OCI-LY7 (cell line): ENCODE data around the gene TAS2R41. TPM values are rescaled to one million over a fixed set of nuclear protein-coding genes. Genes with fewer than 3 reads are reported as not detected.
"Not testable (repeated sequence)": the region's sequence is repeated elsewhere in the genome, so short reads cannot be mapped to it uniquely, and the experiment has no call there.

Source experiments
- BruUV-seq: library from RNA; stranded (reverse); fragments of 400-500 nt; replicated peaks from 2 replicates; lab custom pipeline; 2021; lab: Mats Ljungman, UMichigan
- CTCF ChIA-PET: fragments of 300-600 bp; sonication (Branson Sonifier 250); formaldehyde crosslinking; loops from one replicate; lab custom pipeline; 2022; ENCODE audit warnings: antibody characterized with exemption; ENCODE audit not compliant: unreplicated experiment; lab: Charles Lee
- POLR2A ChIA-PET: fragments of 300-600 bp; sonication (Branson Sonifier 250); formaldehyde crosslinking; loops from one replicate; lab custom pipeline; 2022; ENCODE audit warnings: antibody characterized with exemption; lab: Charles Lee
- DNase-seq: peaks from one replicate; pipeline ENCODE4 v3.0.0-alpha.2; 2015; ENCODE audit warnings: low spot score
- H2AFZ ChIP-seq: fragments of 200-600 bp; sonication (generic), shearing (Covaris generic); 2 replicates; pipeline ENCODE4 v1.6.1; 2014; ENCODE audit warnings: mild to moderate bottlenecking, antibody characterized with exemption, low read length, moderate library complexity
- H3K27ac ChIP-seq: fragments of 200-600 bp; sonication (generic); 2 replicates; pipeline ENCODE4 v1.5.1; 2014; ENCODE audit warnings: mixed run types, low read depth, mild to moderate bottlenecking, moderate library complexity, low read length, inconsistent platforms; ENCODE audit not compliant: poor library complexity, severe bottlenecking
- H3K36me3 ChIP-seq: fragments of 200-600 bp; sonication (generic); 2 replicates; pipeline ENCODE4 v1.6.1; 2014; ENCODE audit warnings: mild to moderate bottlenecking, antibody characterized with exemption, low read length, moderate library complexity, mixed read lengths; ENCODE audit not compliant: insufficient read depth
- H3K4me1 ChIP-seq: fragments of 200-600 bp; sonication (generic); 2 replicates; pipeline ENCODE4 v1.5.1; 2014; ENCODE audit warnings: mild to moderate bottlenecking, low read length; ENCODE audit not compliant: insufficient read depth, poor library complexity, severe bottlenecking
- H3K4me2 ChIP-seq: fragments of 200-600 bp; sonication (generic); 2 replicates; pipeline ENCODE4 v1.6.1; 2014; ENCODE audit warnings: mild to moderate bottlenecking, low read length
- H3K4me3 ChIP-seq: fragments of 200-600 bp; sonication (generic); 2 replicates; pipeline ENCODE4 v1.5.1; 2014; ENCODE audit warnings: mild to moderate bottlenecking, low read depth, low read length; ENCODE audit not compliant: poor library complexity, severe bottlenecking
- H3K79me2 ChIP-seq: fragments of 200-600 bp; sonication (generic); 2 replicates; pipeline ENCODE4 v1.6.1; 2016; ENCODE audit warnings: low read depth, mild to moderate bottlenecking, low read length, moderate library complexity, mixed read lengths; ENCODE audit not compliant: insufficient read depth
- H3K9me2 ChIP-seq: fragments of 200-600 bp; sonication (generic); 2 replicates; pipeline ENCODE4 v1.6.1; 2016; ENCODE audit warnings: mild to moderate bottlenecking, low read length, mixed read lengths; ENCODE audit not compliant: insufficient read depth
- H3K9me3 ChIP-seq: fragments of 200-600 bp; sonication (generic); 2 replicates; pipeline ENCODE4 v1.6.1; 2014; ENCODE audit warnings: mild to moderate bottlenecking, mixed run types, low read length, mixed read lengths
- H4K20me1 ChIP-seq: fragments of 200-600 bp; sonication (generic); 2 replicates; pipeline ENCODE4 v1.6.1; 2014; ENCODE audit warnings: mild to moderate bottlenecking, antibody characterized with exemption, low read length, moderate library complexity, mixed read lengths; ENCODE audit not compliant: insufficient read depth
- CTCF ChIP-seq: fragments of 200-600 bp; sonication (generic); conservative IDR thresholded peaks from 2 replicates; pipeline ENCODE4 v1.5.1; 2014; ENCODE audit warnings: mild to moderate bottlenecking, antibody characterized with exemption, low read length, moderate library complexity, mixed read lengths
- EZH2phosphoT487 ChIP-seq: fragments of 200-600 bp; sonication (generic); IDR thresholded peaks from 2 replicates; pipeline ENCODE4 v1.6.1; 2018; ENCODE audit warnings: low read depth, borderline replicate concordance, mild to moderate bottlenecking, mixed run types, antibody characterized with exemption, low read length, moderate library complexity, mixed read lengths
- intact Hi-C: fragments of 100-400 bp; cut with micrococcal nuclease; formaldehyde crosslinking; loops from one replicate; pipeline ENCODE4 v1.10.0; 2022; ENCODE audit not compliant: unreplicated experiment
- total RNA-seq, 2 experiments: library from RNA; depleted of rRNA in 1 of 2; stranded (reverse); fragments of >200 nt in 1 of 2; shearing (Covaris generic) in 1 of 2; gene quantifications; 2 replicates each; pipeline ENCODE4 v1.2.3, GENCODE V29; 2014 to 2022

TAS2R41 gene
- total RNA-seq, 2 experiments from 2014 or later, result not detected

DNA sequence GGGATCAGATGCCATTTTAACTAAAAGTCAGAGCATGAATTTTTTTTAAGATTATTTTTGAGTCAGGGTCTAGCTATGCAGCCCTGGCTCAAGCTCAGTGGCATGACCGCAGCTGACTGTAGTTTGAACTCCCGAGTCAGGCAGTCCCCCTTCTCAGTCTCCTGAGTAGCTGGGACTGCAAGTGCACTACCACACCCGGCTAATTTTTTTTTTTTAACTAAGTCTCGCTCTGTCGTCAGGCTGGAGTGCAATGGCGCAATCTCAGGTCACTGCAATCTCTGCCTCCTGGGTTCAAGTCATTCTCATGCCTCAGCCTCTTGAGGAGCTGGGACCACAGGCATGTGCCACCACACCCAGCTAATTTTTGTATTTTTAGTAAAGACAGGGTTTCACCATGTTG is 7.8 kb downstream of the TAS2R41 start:
- Histone ChIP-seq H3K9me2 (no peaks in the 10 kb centered on the region), H3K79me2 (no peaks in the 10 kb centered on the region), H4K20me1 (no peaks in the 10 kb centered on the region), H3K4me2 (no peak overlapping the region), H3K36me3 (no peaks in the 10 kb centered on the region), H3K9me3 (no peaks in the 10 kb centered on the region), H2AFZ (no peak overlapping the region), H3K27ac (no peak overlapping the region), H3K4me1 (no peaks in the 10 kb centered on the region), H3K4me3 (no peak overlapping the region)
- no peak for TF ChIP-seq CTCF
- TF ChIP-seq EZH2phosphoT487, result no peak
- BruUV-seq, result no TSS peak
- ChIA-PET CTCF (no interaction called here), POLR2A (interaction anchor here (0.8 kb wide), 1 partner anchor 256 kb away, joined by 3 read pairs; no protein-coding TSS in a partner anchor)
- intact Hi-C loops, result no loop called here
- DNase-seq, result no peak

GRCh38 chr7:143486266-143486665 is 8.6 kb downstream of the TAS2R41 start:
- H3K4me1 ChIP-seq, H2AFZ ChIP-seq, H3K4me3 ChIP-seq, POLR2A ChIA-PET, H3K4me2 ChIP-seq, intact Hi-C loops, H3K36me3 ChIP-seq, H4K20me1 ChIP-seq, H3K79me2 ChIP-seq, BruUV-seq, DNase-seq, H3K9me3 ChIP-seq, H3K27ac ChIP-seq, H3K9me2 ChIP-seq, CTCF ChIA-PET: not testable (repeated sequence)

DNA sequence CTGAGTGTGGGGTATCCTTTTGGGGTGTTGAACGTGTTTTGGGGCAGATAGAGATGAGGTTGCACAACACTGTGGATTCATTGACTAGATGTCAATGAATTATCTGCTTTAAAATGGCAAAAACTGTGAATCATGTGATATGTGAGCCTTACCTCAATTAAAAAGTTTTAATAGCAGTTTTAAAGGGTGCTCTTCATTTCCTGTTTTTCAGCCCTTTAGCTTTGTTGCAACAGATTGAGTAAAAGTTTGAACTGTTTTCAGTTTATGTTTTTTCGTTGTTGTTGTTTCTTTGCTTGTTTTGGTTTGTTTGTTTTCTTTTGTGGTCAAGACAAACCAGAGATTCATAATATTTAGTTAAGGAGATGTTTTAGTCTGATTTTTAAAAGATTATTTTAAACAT is 9.4 kb downstream of the TAS2R41 start:
- POLR2A ChIA-PET, result no interaction called here
- no peaks in the 10 kb centered on the region for H3K9me3 ChIP-seq
- TF ChIP-seq CTCF (no peak), EZH2phosphoT487 (no peak)
- H3K4me1 ChIP-seq, result no peaks in the 10 kb centered on the region
- no peak overlapping the region for H3K4me2 ChIP-seq
- CTCF ChIA-PET, result no interaction called here
- no peaks in the 10 kb centered on the region for H3K79me2 ChIP-seq
- H3K9me2 ChIP-seq, result no peaks in the 10 kb centered on the region
- H2AFZ ChIP-seq, result no peak overlapping the region
- no peak overlapping the region for H3K27ac ChIP-seq
- no peaks in the 10 kb centered on the region for H4K20me1 ChIP-seq
- intact Hi-C loops, result no loop called here
- no peak overlapping the region for H3K4me3 ChIP-seq
- BruUV-seq, result no TSS peak
- DNase-seq, result no peak
- H3K36me3 ChIP-seq, result no peaks in the 10 kb centered on the region
